HG03066 (cell line): ENCODE measurements around the gene CYREN.
"Not testable (repeated sequence)": the region's sequence is repeated elsewhere in the genome, so short reads cannot be mapped to it uniquely, and the experiment has no call there.

Experiments used
- ATAC-seq: cut with Tn5 transposase; IDR thresholded peaks from one replicate; pipeline ENCODE4 v1.9.1; 2021; ENCODE audit warnings: low read depth; ENCODE audit not compliant: unreplicated experiment

Gene CYREN

GRCh38 chr7:135160858-135161653, 9.5 kb downstream of the CYREN start:
- peak; percentile 26 for ATAC-seq

GRCh38 chr7:135160098-135160857, 10.2 kb downstream of the CYREN start:
- peak; percentile 45 for ATAC-seq

- no peak for ATAC-seq
Measured at GRCh38 chr7:135159359-135160085, 11.0 kb downstream of the CYREN start.

GRCh38 chr7:135158874-135159273, 11.6 kb downstream of the CYREN start:
- no peak for ATAC-seq

- no peak for ATAC-seq
Measured at GRCh38 chr7:135158141-135158655, 12.3 kb downstream of the CYREN start.

GRCh38 chr7:135156290-135156689, 14.2 kb downstream of the CYREN start:
- no peak for ATAC-seq

- ATAC-seq: no peak
Measured at GRCh38 chr7:135154734-135155133, 15.8 kb downstream of the CYREN start.

GRCh38 chr7:135152442-135152841, 18.1 kb downstream of the CYREN start:
- ATAC-seq: no peak

- ATAC-seq: no peak
Measured at GRCh38 chr7:135151533-135151932, 19.0 kb downstream of the CYREN start.

GRCh38 chr7:135151132-135151531, 19.4 kb downstream of the CYREN start:
- ATAC-seq: no peak

GRCh38 chr7:135150072-135150782, 20.3 kb downstream of the CYREN start:
- ATAC-seq: no peak

- ATAC-seq: peak; percentile 71
Measured at GRCh38 chr7:135147899-135148721, 22.4 kb downstream of the CYREN start, which contains the start of gene TMEM140. TMEM140 (plus strand) TSS chr7:135148072; CDS start chr7:135164442, 16,370 bp downstream.

- peak; percentile 14 for ATAC-seq
Measured at GRCh38 chr7:135147341-135147898, 23.1 kb downstream of the CYREN start.

GRCh38 chr7:135143885-135144668, 26.4 kb downstream of the CYREN start:
- no peak for ATAC-seq

GRCh38 chr7:135129579-135129978, 40.9 kb downstream of the CYREN start:
- no peak for ATAC-seq

- ATAC-seq: no peak
Measured at GRCh38 chr7:135128931-135129330, 41.6 kb downstream of the CYREN start.

- ATAC-seq: not testable (repeated sequence)
Measured at GRCh38 chr7:135124631-135125030, 45.9 kb downstream of the CYREN start.

GRCh38 chr7:135121868-135122267, 48.6 kb downstream of the CYREN start:
- no peak for ATAC-seq
